IMR-90 (cell line): ENCODE results near the gene EPC2.

Experiments used
- ELK1 ChIP-seq: fragments of 150-350 bp; IDR thresholded peaks from 2 replicates; pipeline ENCODE4 v1.6.1; 2016; ENCODE audit warnings: low read depth, mild to moderate bottlenecking, low read length, moderate library complexity, borderline replicate concordance
- POLR2A ChIP-seq: IDR thresholded peaks from 2 replicates; pipeline ENCODE4 v1.6.1; 2012; ENCODE audit warnings: mild to moderate bottlenecking, low read depth, low read length
- SMC3 ChIP-seq: fragments of 150-350 bp; IDR thresholded peaks from 2 replicates; pipeline ENCODE4 v1.6.1; 2016; ENCODE audit warnings: low read depth, mild to moderate bottlenecking, antibody characterized with exemption, low read length, moderate library complexity
- TF ChIP-seq, protein P1 (sequence below): conservative IDR thresholded peaks from 2 replicates; pipeline ENCODE4 v1.5.1; 2012; ENCODE audit warnings: mild to moderate bottlenecking, low read depth, low read length, improper control_type of control experiment

GRCh38 chr2:148604927-148605326, 39.6 kb upstream of the EPC2 start:
- TF ChIP-seq, protein P1, sequence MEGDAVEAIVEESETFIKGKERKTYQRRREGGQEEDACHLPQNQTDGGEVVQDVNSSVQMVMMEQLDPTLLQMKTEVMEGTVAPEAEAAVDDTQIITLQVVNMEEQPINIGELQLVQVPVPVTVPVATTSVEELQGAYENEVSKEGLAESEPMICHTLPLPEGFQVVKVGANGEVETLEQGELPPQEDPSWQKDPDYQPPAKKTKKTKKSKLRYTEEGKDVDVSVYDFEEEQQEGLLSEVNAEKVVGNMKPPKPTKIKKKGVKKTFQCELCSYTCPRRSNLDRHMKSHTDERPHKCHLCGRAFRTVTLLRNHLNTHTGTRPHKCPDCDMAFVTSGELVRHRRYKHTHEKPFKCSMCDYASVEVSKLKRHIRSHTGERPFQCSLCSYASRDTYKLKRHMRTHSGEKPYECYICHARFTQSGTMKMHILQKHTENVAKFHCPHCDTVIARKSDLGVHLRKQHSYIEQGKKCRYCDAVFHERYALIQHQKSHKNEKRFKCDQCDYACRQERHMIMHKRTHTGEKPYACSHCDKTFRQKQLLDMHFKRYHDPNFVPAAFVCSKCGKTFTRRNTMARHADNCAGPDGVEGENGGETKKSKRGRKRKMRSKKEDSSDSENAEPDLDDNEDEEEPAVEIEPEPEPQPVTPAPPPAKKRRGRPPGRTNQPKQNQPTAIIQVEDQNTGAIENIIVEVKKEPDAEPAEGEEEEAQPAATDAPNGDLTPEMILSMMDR = no peak
- TF ChIP-seq SMC3 = no peak
- no peak for TF ChIP-seq ELK1
- TF ChIP-seq POLR2A = no peak
